HepG2 (cell line): ENCODE data around the gene RAP1A. TPM values are rescaled to one million over a fixed set of nuclear protein-coding genes. Genes with fewer than 3 reads are reported as not detected.

ENCODE experiments used
- ATAC-seq: fragments of 200-7000 bp; cut with Tn5 transposase; 3 replicates; pipeline ENCODE4 v1.9.1; 2020; ENCODE audit warnings: mild to moderate bottlenecking, moderate library complexity
- BruUV-seq: library from RNA; stranded (reverse); fragments of 400-500 nt; replicated peaks from 2 replicates; lab custom pipeline; 2021; lab: Mats Ljungman, UMichigan
- CTCF ChIA-PET: fragments of 300-600 bp; formaldehyde crosslinking; extraction: SDS; loops from one replicate; lab custom pipeline; 2021; ENCODE audit warnings: low total read pairs, inconsistent platforms, low intra/inter-chr PET ratio; lab: Yijun Ruan, JAX
- POLR2A ChIA-PET: fragments of 350-600 bp; sonication (Branson Sonifier 250); formaldehyde crosslinking; loops from one replicate; lab custom pipeline; 2020; ENCODE audit warnings: antibody characterized with exemption, inconsistent platforms; lab: Yijun Ruan, JAX
- DNase-seq: peaks from one replicate; pipeline ENCODE4 v3.0.0-alpha.2; 2015; ENCODE audit warnings: low spot score
- FAIRE-seq: peaks from 3 replicates; lab custom pipeline; 2011; peaks lifted over from hg19 to GRCh38; lab: Jason Lieb, UNC
- H2AFZ ChIP-seq: one replicate; pipeline ENCODE4 v1.6.1; 2011; ENCODE audit warnings: low read length, inconsistent platforms
- H3K27ac ChIP-seq: fragments of 300-600 bp; 3 replicates; pipeline ENCODE4 v1.8.0; 2011; ENCODE audit warnings: mixed run types, mild to moderate bottlenecking, mixed read lengths, low read length, inconsistent platforms; ENCODE audit not compliant: insufficient read depth; ENCODE audit errors: extremely low read length
- H3K27me3 ChIP-seq, 2 experiments: fragments of 200-600 bp in 1 of 2; 2 replicates in 1 of 2; 3 replicates in 1 of 2; pipeline versions ENCODE4 v1.6.0 to v1.8.0; 2011; ENCODE audit warnings: low read length in 2 of 2, mild to moderate bottlenecking in 2 of 2, moderate library complexity in 2 of 2, inconsistent platforms in 1 of 2; ENCODE audit not compliant: insufficient read depth in 2 of 2, control insufficient read depth in 1 of 2
- H3K36me3 ChIP-seq, 2 experiments: fragments of 200-600 bp in 1 of 2; replicated peaks in 1 of 2; 2 replicates in 1 of 2; 3 replicates in 1 of 2; pipeline versions ENCODE4 v1.5.1 to v1.8.0; 2011; ENCODE audit warnings: low read length in 2 of 2, inconsistent platforms in 1 of 2; ENCODE audit not compliant: insufficient read depth in 2 of 2, control insufficient read depth in 1 of 2
- H3K4me1 ChIP-seq: 2 replicates; pipeline ENCODE4 v1.5.1; 2012; ENCODE audit warnings: low read length, inconsistent platforms; ENCODE audit not compliant: insufficient read depth
- H3K4me2 ChIP-seq: 2 replicates; pipeline ENCODE4 v1.6.0; 2011; ENCODE audit warnings: low read depth, low read length, inconsistent platforms
- H3K4me3 ChIP-seq, 3 experiments: fragments of 200-600 bp in 1 of 3; sonication (generic), shearing (Covaris generic) in 1 of 3; replicated peaks in 1 of 3; 2 replicates each; pipeline ENCODE4 v1.5.1; 2011 to 2016; ENCODE audit warnings: low read length in 3 of 3, inconsistent platforms in 2 of 3, low read depth in 2 of 3, mild to moderate bottlenecking in 2 of 3, control low read depth in 1 of 3, mixed read lengths in 1 of 3; ENCODE audit not compliant: insufficient read depth in 1 of 3
- H3K79me2 ChIP-seq: one replicate; pipeline ENCODE4 v1.6.1; 2011; ENCODE audit warnings: low read length, inconsistent platforms; ENCODE audit not compliant: insufficient read depth
- H3K9ac ChIP-seq: 2 replicates; pipeline ENCODE4 v1.6.0; 2011; ENCODE audit warnings: mild to moderate bottlenecking, low read depth, low read length, inconsistent platforms; ENCODE audit not compliant: insufficient read depth
- H3K9me3 ChIP-seq: 2 replicates; pipeline ENCODE4 v1.5.1; 2012; ENCODE audit warnings: mild to moderate bottlenecking, low read length
- H4K20me1 ChIP-seq: 2 replicates; pipeline ENCODE4 v1.6.0; 2011; ENCODE audit warnings: inconsistent platforms, mild to moderate bottlenecking, low read length, moderate library complexity; ENCODE audit not compliant: insufficient read depth
- FOSL1 ChIP-seq: sonication (generic); formaldehyde crosslinking; IDR thresholded peaks from 2 replicates; pipeline ENCODE4 v1.9.0; 2021; ENCODE audit warnings: missing genetic modification reagents, borderline replicate concordance
- FOXA1 ChIP-seq, 2 experiments: fragments of 450-650 bp in 1 of 2; sonication (generic) in 1 of 2; formaldehyde crosslinking in 1 of 2; IDR thresholded peaks; 2 replicates each; pipeline versions ENCODE4 v1.4.0 to v1.6.1; 2016 to 2020; ENCODE audit warnings: missing genetic modification reagents in 1 of 2
- HNF4A ChIP-seq: sonication (generic); formaldehyde crosslinking; IDR thresholded peaks from 2 replicates; pipeline ENCODE4 v1.4.0; 2020; ENCODE audit warnings: missing genetic modification reagents
- KDM6A ChIP-seq: IDR thresholded peaks from 2 replicates; pipeline ENCODE4 v1.6.1; 2016; ENCODE audit warnings: low read depth
- NCOA1 ChIP-seq: sonication (generic); formaldehyde crosslinking; IDR thresholded peaks from 2 replicates; pipeline ENCODE4 v1.9.0; 2021; ENCODE audit warnings: missing genetic modification reagents
- SP2 ChIP-seq: sonication (generic); formaldehyde crosslinking; IDR thresholded peaks from 2 replicates; pipeline ENCODE4 v1.5.1; 2020; ENCODE audit warnings: mild to moderate bottlenecking, missing genetic modification reagents
- ZFP37 ChIP-seq: sonication (generic); formaldehyde crosslinking; IDR thresholded peaks from 2 replicates; pipeline ENCODE4 v1.4.0; 2020; ENCODE audit warnings: missing genetic modification reagents, borderline replicate concordance
- ZKSCAN8 ChIP-seq: IDR thresholded peaks from 2 replicates; pipeline ENCODE4 v1.6.1; 2016; ENCODE audit warnings: borderline replicate concordance, missing genetic modification reagents, missing compliant biosample characterization
- ZNF841 ChIP-seq: sonication (generic); formaldehyde crosslinking; IDR thresholded peaks from 2 replicates; pipeline ENCODE4 v1.8.1; 2023; ENCODE audit warnings: missing genetic modification reagents, borderline replicate concordance
- WGBS: methylation state at CpG from one replicate; pipeline ENCODE4 v1.1.6; 2017; ENCODE audit warnings: low lambda C conversion rate; 5-methylcytosine and 5-hydroxymethylcytosine counted together
- in situ Hi-C: cut with HindIII; loops from 2 replicates; pipeline ENCODE4 v1.10.0; 2017; ENCODE audit warnings: low pct_unique_long_range_greater_than_20kb; ENCODE audit not compliant: extremely low pct_ligation_motif_present
- intact Hi-C: fragments of 100-400 bp; cut with micrococcal nuclease; formaldehyde crosslinking; loops from one replicate; pipeline ENCODE4 v1.10.0; 2022; ENCODE audit not compliant: unreplicated experiment
- polyA plus RNA-seq, 8 experiments: library from polyadenylated mRNA; depleted of rRNA in 3 of 8; stranded (reverse) in 7 of 8; unstranded in 1 of 8; fragments of >200 nt; fragmentation: Illumina TruSeq in 4 of 8; extraction: Trizol in 4 of 8; gene quantifications; 2 replicates each; pipeline versions ENCODE4 v1.2.1 to v1.2.3, GENCODE V29; 2011 to 2016; ENCODE audit warnings: low read depth in 4 of 8, missing spikeins in 1 of 8, mixed read lengths in 1 of 8; ENCODE audit not compliant: insufficient read depth in 1 of 8
- total RNA-seq, 5 experiments: library from RNA; depleted of rRNA; stranded (reverse); fragments of >200 nt; fragmentation: Illumina TruSeq; extraction: Trizol; gene quantifications; 2 replicates each; pipeline ENCODE4 v1.2.3, GENCODE V29; 2016; ENCODE audit warnings: low read depth in 1 of 5
- TF ChIP-seq, protein P1 (sequence below): sonication (generic); formaldehyde crosslinking; IDR thresholded peaks from 2 replicates; pipeline ENCODE4 v1.5.0; 2020; ENCODE audit warnings: mild to moderate bottlenecking, missing genetic modification reagents

Gene RAP1A
- total and polyA plus RNA-seq, 2 of the 13 experiments (the other 11 are each of a cell fraction or from before 2014, with no cell fraction given) = 19.0 to 20.7 TPM

- no peak for ATAC-seq
- Histone ChIP-seq H3K9ac (no peak overlapping the region), H4K20me1 (no peaks in the 10 kb centered on the region; the same call in 1 of the 2 replicates), H3K4me3 (no peak overlapping the region), H3K27ac (no peak overlapping the region), H3K9me3 (no peaks in the 10 kb centered on the region), H3K36me3 (no peaks in the 10 kb centered on the region), H2AFZ (no peak overlapping the region), H3K4me1 (peaks cover 30% of the 10 kb centered on the region), H3K27me3 (no peaks in the 10 kb centered on the region), H3K4me2 (no peak overlapping the region), H3K79me2 (peaks cover 50% of the 10 kb centered on the region)
- WGBS = 73% methylated on average over 2 of the region's 2 CpGs
- intact Hi-C loops (no loop called here), in situ Hi-C loops (no loop called here)
- TF ChIP-seq KDM6A (CRISPR knock-in tag) (no peak), ZKSCAN8 (CRISPR knock-in tag) (no peak), SP2 (CRISPR knock-in tag) (no peak), FOXA1 (IDR thresholded peaks at IDR 0.05) (no peak), FOXA1 (CRISPR knock-in tag; IDR thresholded peaks at IDR 0.05) (no peak), HNF4A (CRISPR knock-in tag) (no peak), ZFP37 (CRISPR knock-in tag) (no peak), NCOA1 (CRISPR knock-in tag) (no peak), ZNF841 (CRISPR knock-in tag) (no peak), FOSL1 (CRISPR knock-in tag) (no peak)
- TF ChIP-seq, protein P1, sequence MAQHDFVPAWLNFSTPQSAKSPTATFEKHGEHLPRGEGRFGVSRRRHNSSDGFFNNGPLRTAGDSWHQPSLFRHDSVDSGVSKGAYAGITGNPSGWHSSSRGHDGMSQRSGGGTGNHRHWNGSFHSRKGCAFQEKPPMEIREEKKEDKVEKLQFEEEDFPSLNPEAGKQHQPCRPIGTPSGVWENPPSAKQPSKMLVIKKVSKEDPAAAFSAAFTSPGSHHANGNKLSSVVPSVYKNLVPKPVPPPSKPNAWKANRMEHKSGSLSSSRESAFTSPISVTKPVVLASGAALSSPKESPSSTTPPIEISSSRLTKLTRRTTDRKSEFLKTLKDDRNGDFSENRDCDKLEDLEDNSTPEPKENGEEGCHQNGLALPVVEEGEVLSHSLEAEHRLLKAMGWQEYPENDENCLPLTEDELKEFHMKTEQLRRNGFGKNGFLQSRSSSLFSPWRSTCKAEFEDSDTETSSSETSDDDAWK (CRISPR knock-in tag) = no peak
- no peak for FAIRE-seq
- CTCF ChIA-PET = no interaction called here
- POLR2A ChIA-PET = no interaction called here
- no TSS peak for BruUV-seq
- DNase-seq = no peak
Observed at GRCh38 chr1:111643097-111643496, 23.5 kb downstream of the RAP1A start.
